SK-N-MC (cell line): ENCODE results near the gene CLEC2D.

Experiments
- EZH2 ChIP-seq: fragments of 200-600 bp; sonication (generic); IDR thresholded peaks from one replicate; pipeline ENCODE4 v1.6.1; 2017; ENCODE audit warnings: antibody characterized with exemption
- FOXP2 ChIP-seq: optimal IDR thresholded peaks from 2 replicates; pipeline ENCODE3; 2011; ENCODE audit warnings: mild to moderate bottlenecking, moderate library complexity; ENCODE audit not compliant: insufficient read depth; ENCODE audit errors: extremely low read length, control extremely low read depth
- POLR2AphosphoS5 ChIP-seq: IDR thresholded peaks from 2 replicates; pipeline ENCODE4 v1.6.1; 2012; ENCODE audit warnings: mild to moderate bottlenecking, low read depth, low read length, borderline replicate concordance

DNA sequence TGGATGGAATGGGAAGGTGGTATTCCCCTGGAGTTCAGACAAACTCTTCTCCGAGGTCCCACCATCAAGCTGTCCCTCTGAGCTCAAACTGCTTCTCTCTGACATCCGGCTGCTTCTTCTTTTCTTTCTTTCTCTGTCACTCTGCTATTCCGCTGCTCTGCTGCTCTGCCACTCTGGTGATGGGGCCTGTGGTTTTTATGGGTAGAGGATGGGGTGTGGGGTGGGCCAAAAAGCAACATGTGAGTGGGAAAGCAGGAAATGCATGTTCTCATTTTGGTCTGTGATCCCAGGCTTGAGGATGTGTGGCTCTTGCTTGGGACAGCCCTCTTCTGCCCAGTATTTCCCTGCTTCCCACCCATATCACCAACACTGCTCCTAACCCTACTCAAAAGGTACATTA lies 32.7 kb downstream of the CLEC2D start:
- TF ChIP-seq EZH2 (no peak), POLR2AphosphoS5 (no peak), FOXP2 (no peak)
